Measurements from ENCODE around the gene LYRM4. TPM values are rescaled to one million over a fixed set of nuclear protein-coding genes. Genes with fewer than 3 reads are reported as not detected.

The LYRM4 gene
- total RNA-seq, 1 experiment from 2014 or later = 26.1 TPM

DNA sequence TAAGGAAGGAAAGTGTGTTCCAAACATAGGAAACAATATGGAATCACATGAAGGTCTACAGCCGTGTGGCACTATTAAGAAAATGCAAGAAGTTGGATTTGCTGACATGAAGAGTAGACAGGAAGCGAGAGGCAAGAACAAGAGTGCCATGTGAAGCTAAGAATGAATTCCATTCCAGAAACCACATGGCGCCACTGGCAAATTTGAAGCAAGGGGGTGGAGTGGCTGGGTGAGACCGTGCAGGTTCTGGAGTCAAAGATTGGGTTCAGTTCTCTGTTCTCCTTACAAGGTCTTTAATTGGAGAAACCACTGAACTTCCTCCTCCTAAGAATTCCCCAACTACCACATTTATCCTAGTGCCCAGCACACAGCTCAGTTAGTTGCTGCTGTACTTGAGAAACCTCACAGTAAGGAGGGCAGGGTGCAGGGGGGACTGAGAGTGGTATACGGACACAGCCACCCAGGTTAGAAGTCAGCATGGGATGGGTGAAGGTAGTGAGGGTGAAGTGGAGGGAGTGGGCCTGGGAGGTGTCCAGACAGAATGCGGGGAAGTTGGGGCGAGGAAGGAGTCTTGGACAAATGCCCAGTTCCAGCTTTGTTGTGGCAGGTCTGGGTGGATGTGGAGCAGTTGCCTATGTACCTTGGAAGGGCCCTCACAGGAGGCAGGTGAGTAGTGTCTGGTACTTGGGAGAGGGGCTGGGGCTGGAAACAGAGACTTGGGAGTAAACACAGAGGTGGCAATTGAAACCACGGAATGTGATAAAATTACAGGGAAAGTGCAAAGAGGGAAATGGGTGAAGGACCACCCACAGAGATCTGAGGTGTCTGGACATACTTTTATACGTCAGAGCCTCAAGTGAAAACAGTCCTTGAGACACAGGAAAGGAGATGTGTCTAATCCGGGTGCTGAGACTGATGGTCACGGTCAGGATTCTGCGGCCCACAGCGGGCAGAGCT lies 14.3 kb downstream of the LYRM4 start:
- DNase-seq (ENCODE audit: low spot score) = peak; percentile 27

DNA sequence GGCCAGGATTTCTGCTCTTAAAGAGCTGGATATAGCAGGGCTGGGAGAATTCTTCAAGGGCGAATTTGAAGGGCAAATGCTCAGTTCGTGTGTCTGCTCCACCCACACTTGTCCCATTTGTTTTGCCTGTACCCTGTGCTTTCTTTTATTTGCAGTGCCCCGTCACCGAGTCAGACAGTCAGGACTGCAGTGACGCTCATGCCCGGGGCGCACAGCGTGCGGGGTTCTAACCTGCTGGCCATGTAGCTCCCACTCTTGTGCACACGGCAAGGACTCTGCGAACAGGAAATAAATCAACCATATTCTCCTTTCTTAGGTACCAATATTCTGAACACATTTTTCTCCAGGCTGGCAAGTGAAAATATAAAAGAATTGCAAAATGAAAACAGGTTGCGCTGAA lies 17.7 kb downstream of the LYRM4 start:
- no peak for DNase-seq (ENCODE audit: low spot score)

DNA sequence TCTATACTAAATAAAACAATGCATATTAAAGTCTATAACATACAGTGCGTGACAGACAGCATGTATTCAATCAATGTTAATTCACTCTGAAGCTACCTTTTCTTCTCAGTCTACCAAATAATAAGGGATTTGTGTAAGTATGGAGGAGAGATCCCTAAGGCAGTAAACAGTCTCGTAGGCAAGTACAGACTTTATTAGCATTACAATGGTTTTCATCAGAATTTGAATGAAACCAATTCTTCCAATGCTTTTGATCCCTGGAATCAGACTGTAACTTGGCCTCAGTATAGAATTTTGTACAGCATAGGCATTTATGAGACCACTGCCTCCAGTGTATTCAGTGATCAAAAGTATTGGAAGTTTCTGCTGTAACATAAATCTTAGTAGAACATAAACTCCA lies 19.5 kb downstream of the LYRM4 start:
- no peak for DNase-seq (ENCODE audit: low spot score)

DNA sequence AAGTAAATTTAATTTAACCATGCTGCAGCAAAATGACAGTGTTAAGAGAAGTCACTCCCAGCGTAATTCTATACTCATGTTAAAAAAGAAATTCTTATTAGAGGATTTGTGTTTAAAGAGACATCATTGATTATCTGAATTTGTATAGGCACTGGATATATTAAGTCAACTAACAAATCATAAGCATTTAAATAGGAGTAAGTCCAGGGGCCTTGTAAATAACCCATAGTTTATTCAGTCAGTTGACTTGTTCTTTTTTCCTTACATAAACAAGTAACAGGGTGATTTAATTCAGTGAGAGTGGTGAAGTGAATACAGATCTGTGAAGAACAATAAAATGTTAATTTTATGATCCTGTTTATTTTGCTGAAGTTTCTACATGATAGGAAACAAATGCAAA lies 22.4 kb downstream of the LYRM4 start:
- DNase-seq (ENCODE audit: low spot score) = no peak

DNA sequence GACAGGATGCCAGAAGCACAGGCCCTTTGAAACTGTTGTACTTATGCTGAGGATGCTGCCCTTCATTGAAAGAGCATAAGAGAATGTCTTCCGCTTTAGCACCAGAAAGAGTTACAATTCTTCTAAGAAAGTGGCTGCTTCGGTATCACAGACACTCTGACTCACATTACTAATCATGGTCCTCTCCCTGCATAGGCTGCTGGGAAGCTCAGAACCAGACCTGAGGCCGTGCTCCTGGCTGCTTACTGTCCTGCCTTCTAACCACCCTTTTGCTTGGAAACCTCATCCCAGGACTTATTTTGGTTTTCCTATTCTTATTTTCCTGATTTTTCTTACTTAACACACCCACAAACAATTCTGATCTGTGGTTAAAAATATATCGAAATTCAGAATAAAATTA lies 22.9 kb downstream of the LYRM4 start:
- no peak for DNase-seq (ENCODE audit: low spot score)

DNA sequence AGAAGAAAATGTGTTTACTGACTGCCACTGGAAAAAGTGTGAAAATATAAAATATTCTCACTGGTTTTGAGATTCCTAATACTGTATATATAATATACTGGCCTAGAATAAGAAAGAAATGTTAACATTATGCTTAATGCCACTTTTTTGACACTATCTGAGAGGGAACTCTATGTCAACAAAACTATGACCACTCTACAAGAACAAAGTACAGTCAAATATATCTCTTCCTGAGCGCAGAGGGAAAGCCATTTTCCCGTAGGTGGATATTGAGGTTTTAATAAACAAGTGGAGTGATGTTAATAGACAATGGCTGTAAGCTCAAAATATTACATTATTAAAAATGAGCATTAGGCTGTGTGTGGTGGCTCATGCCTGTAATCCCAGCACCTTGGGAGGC lies 24.9 kb downstream of the LYRM4 start:
- no peak for DNase-seq (ENCODE audit: low spot score)

DNA sequence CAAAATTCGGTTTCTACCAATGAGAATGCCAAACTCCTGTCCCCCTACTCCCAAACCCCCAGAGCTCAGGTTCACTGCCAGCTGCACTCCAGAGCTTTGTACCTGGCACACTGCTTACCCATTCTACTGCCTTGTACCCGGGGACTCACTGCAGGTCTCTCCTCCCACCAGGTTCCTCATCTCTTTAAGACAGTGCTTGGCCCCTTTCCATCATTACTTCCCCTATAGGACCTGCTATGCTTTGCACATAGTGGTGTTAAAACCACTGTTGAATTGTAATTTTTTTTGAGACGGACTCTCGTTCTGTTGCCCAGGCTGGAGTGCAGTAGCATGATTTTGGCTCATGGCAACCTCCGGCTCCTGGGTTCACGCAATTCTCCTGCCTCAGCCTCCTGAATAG lies 25.9 kb downstream of the LYRM4 start:
- DNase-seq (ENCODE audit: low spot score) = no peak

DNA sequence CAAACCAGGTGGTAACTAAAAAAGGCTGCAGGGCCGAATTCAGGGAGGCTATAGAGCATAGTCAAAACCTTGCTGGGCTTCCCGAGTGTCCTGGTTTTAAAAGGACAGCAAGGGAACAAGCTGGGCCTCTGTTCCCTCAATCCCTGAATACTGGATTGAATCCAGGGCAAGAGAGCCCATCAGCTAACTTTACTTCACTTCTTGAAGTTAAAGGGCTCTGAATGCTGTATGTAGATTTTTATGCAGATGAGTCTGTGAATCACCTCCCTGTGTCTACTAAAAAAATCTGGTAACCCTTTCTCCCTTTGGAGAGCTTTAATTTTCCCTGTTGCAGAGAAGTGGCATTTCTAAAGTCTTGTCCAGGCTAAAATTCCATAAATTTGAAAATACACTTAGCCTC lies 29.5 kb downstream of the LYRM4 start:
- DNase-seq (ENCODE audit: low spot score) = no peak

DNA sequence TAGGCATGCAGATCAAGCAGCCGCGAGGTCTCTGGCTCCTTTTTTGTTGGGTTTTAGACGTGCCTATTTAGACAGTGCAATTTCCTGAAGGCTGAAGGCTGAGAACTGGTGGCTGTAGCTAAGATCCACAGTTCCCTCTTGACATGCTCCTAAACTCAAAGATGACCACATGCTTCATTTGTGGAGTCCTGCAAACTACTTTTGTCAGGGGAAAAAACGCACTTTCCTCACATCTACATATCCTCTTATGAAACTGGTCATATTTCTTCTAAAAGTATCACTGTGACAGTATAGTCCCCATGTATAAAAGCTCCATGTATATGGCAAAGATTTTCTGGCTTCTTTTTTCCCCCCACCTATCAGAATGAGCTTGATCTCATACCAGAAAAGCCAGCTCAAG lies 30.7 kb downstream of the LYRM4 start:
- no peak for DNase-seq (ENCODE audit: low spot score)

DNA sequence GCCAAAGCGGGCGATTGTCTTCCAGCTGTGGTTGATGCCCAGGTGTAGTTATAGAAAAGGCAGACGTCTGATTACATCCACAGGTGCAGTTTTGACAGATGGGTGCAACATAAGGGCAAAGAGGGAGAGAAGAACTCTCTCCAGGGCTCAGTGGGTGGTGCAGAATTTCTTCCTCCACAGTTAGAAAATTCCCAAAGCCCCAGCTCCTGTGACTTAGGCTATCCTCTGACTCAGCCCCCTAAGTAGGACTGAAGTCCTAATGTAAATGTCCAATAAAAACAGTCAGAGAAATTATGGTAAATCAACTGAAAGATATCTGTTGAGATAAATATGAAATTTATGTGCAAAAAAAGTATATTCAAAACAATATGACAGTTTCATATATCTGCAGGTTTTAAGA lies 31.4 kb downstream of the LYRM4 start:
- no peak for DNase-seq (ENCODE audit: low spot score)

DNA sequence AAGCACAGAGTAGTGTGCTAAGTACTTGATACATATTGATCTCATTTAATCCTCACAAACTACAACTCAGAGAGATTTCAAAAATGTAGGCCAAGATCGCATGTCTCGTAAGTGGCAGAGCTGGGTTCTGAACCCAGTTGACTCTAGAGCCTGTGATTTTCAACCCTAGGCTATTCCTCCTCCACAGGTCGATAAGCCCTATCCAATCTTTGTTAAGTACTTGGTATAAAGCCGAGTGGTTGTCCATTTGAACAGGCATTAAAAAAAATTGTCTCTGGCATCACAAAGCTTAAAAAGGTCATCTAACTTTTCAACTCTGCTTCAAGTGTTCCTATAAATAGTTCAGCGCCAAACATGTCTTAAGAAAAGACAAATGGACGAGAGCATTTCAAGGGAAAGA lies 37.4 kb downstream of the LYRM4 start:
- DNase-seq (ENCODE audit: low spot score) = no peak

DNA sequence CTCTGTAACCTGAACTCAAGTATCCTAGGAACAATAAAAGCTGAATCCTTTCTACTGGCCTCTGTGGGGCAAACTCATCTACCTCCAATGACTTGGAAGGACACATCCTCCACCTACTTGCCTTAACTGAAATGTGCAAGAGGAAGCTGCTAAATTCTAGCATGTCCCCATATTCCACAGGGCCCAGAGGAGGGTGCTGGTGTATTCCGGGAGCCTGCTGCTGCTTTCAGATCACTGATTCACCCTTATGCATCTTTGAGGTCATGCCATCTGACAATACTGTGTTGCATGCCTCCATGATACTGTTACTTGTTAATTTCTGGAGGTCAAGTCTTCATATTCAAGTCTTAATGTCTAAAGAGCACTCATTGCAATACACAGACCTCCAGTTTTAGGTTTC lies 40.3 kb downstream of the LYRM4 start:
- no peak for DNase-seq (ENCODE audit: low spot score)

DNA sequence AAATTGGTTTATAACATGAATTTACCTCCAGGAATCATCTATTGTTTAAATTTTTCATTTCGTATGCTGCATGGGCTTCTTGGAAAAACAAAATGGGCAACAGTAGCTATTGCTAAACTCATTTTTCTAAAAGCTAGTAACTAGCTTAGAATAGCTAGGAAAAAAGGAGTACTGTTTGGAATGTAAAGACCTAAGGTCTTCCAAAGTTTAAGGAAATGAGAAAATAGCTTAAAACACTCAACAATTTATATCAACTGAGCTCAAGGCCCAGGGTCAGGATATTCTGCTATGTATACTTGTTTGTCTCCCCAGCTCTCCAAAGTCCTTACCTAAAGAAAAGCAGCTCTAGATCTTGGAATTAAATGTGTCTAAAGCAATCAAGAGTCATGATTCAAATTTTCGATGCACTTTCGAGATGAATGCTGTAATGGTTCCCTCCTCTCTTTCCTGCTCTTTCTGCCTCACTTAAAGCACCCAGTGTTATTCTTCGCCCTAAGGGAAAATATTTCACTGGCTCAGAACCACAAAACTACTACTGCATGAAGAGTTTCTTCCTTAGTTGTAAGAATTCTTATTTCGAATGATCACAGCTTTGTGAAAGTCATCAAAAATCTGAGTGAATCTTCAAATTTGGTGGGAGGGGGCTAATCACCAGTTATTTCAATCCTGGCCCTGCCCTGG lies 41.6 kb downstream of the LYRM4 start:
- no peak for DNase-seq (ENCODE audit: low spot score)

DNA sequence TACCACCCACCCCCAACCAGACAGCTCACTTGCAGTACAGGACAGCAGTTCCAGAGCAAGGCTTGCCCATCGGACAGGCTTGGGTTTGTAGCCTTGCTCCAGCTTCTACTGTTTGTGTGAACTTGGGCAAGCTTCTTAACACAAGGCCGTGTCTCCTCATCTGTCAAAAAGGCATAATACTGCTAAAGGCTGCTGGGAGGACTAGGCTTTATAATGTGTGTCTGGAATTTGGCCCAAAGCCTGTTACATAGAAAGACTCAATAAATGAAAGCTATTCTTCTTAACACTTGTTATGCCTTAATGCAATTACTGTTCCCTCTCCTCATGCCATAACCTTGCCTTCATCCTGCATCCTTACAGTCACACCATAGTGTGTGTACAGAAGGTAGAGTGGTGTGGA lies 43.4 kb downstream of the LYRM4 start:
- DNase-seq (ENCODE audit: low spot score) = no peak

DNA sequence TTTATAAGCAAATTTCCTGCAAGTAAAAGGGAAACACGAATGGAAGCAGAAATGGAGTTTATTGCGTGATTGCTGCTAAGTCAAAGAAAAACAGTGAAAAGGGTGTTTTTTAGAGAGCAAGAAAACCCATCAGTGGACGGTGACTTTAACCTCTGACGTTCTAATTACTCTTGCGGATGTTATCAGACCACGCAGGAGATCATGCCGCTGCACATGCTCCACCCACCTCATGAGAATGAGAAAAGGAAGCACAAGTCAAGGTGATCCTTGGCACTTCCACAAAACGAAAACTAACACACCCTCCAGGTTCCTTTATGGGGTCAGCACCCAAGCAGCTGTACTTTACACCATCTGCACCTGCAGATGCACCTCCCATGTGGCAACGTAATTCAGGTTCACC lies 45.0 kb downstream of the LYRM4 start:
- DNase-seq (ENCODE audit: low spot score) = no peak

DNA sequence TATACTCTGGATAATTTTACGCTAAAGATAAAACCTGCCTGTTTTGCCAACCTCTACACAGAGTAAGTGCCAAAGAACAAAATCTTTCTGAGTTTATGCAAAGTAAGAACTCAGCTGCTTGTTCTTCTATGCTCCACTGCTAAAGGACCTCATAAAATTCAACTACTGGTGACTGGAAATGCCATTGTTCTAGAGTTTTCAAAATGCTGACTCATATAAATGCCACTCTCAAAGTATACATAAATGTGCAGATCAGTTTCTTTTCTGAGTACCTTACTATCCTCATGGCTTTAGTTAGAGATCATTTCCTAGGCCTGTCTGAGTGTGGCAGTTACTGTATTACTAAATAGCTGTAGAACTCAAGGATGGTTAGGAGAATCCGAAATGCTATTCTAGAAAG lies 45.6 kb downstream of the LYRM4 start:
- peak; percentile 8 for DNase-seq (ENCODE audit: low spot score)

DNA sequence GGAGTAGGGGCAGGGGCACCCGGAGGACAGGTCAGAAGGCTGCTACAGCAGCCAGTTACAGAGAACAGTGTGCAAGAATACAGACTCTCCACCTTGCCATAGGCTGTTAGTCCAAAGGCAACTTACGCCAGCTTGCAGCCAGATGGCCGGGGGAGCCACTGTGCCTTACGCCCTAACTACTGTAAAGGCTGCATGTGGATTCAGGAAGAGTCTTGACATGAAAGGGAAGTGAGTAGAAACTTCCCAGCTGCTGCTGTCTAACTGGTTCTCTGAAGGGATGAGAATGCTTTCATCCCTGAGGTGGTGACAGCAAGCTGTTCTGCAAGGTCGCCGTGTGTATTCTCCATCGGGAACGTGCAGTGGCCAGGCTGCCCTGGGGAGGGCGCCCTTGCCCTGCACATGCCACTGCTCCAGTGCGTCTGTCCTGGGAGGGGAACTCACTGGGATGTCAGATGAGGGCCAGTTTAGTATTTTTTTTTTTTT lies 46.1 kb downstream of the LYRM4 start:
- no peak for DNase-seq (ENCODE audit: low spot score)

DNA sequence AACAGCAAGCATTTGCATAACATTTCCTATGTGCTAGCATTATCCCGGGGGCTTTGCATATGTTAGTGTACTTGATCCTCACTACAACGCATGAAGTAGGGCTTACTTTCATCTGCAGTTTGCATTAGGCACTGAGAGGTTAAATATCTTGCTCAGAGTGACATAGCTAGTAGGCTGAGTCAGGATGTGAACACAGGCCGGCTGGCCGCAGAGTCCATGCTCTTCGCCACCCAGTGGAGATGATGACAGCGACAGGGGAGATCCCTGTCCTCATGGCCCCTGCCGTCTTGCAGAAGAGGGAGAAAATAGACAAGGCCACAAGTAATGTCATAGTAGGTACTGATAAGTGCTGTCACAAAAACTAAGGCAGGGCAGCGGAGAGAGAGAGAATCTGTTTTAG lies 46.9 kb downstream of the LYRM4 start:
- no peak for DNase-seq (ENCODE audit: low spot score)

DNA sequence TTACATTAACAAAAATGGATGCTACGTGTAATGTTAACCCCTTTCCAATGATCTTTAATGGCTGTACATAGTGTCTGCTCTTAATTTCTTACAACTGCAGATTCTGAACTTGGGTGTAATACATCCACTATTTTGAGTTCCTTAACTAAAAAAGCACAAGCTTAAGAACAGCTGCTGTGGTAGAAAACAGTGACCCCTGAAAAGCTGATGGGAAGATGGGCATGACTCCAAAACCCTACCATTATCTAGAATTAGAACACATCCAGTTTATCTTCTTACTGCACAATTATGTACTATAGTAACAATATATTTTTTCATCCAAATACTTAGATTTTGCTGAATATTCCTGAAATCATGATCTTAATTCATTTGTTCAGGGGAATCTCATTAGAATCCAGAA lies 49.3 kb downstream of the LYRM4 start:
- DNase-seq (ENCODE audit: low spot score) = no peak

DNA sequence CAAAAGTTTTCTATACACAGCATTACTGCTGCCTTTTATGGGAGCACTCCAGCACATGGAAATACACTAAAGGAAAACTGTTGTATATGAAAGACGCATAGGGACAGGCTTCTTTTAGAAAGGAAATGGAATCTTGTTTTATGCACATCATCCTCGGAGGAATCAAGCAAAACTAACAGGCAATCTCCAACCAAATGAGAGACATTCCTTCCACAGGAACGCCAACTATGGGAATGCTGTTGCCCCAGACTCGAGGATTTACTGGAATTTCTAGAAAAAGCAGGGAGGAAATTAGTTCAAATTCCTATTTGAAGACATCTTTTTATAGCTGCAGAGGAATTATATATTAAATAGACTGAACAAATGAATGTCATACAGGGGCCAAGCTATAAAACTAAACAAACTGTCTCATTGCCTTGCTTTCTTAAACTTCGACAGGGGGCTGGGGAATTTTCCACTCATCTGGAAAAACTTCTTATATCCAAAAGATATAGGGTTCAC lies 52.2 kb downstream of the LYRM4 start:
- DNase-seq (ENCODE audit: low spot score) = no peak

DNA sequence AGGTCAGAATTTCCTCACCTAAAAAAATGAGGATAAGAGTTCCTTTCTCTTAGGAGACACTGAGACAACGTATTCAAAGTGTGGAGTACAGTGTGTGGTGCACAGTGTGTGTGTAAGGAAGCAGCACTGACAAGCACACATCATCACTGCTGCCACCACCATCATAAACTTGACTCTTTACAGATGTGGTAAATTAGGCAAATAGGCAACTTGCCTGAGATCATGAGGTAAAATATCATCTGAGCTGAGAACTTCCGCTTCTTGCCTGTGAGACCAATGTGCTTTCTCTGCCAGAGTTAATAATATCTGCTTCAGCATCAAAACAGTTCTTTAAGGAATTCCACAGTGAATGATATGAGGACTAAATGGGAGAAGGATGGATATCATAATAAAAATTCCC lies 52.7 kb downstream of the LYRM4 start:
- DNase-seq (ENCODE audit: low spot score) = no peak

DNA sequence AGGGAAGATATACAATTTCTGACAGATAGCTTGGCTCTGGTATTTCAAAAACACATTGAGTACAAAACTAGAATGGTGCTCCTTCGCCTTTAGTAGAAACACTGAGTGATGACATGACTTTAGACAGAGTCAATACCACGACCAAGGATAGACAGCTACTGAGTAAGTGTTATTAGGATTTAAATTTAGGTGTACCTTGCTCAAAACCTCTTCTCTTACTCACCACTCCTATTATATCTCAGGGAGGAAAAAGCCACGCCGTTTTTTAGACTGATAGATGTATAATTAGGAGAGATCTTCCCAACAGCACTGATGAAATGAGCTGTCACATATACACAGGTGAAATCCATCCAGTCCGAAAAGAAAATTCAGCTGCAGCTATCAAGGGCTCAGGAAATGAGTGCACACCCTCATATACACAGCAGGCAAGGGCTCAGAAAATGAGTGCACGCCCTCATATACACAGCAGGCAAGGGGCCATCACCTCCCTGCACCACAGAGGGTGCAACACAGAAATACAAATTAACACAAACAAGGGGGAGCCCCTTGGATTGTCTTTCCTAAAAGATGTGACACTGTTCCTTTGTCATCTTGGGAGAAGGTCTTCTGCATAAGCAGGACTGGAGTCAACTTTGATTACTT lies 53.7 kb downstream of the LYRM4 start:
- no peak for DNase-seq (ENCODE audit: low spot score)
